ENCODE results near the gene RRBP1. TPM values are rescaled to one million over a fixed set of nuclear protein-coding genes. Genes with fewer than 3 reads are reported as not detected.
A peak's percentile ranks its signal among the peaks of the same experiment; 100 is the strongest.

Gene RRBP1
- total RNA-seq, 2 donors from 2014 or later: 191 to 212 TPM

GRCh38 chr20:17627101-17627955 is 54.7 kb downstream of the RRBP1 start:
- Histone ChIP-seq H3K4me3 (ENCODE audit: low read length) (no peak overlapping the region), H3K27ac (ENCODE audit: low read depth, low read length) (no peak overlapping the region), H3K9ac (ENCODE audit: extremely low read depth, low read length, poor library complexity, severe bottlenecking) (no peak overlapping the region), H3K27me3 (ENCODE audit: control insufficient read depth, insufficient read depth, low read length, poor library complexity, severe bottlenecking) (no peaks in the 10 kb centered on the region), H3K36me3 (ENCODE audit: control insufficient read depth, insufficient read depth, low read length) (peaks cover 96% of the 10 kb centered on the region), H3K4me1 (ENCODE audit: control insufficient read depth, insufficient read depth, low read length) (no peaks in the 10 kb centered on the region), H3K9me3 (ENCODE audit: control insufficient read depth, low read length) (no peaks in the 10 kb centered on the region)
- Mint-ChIP-seq H3K9me3 (no peaks in the 10 kb centered on the region), H3K4me1 (no peaks in the 10 kb centered on the region), H3K27me3 (ENCODE audit: insufficient read depth) (no peaks in the 10 kb centered on the region), H3K36me3 (ENCODE audit: low read depth) (peaks cover 68% of the 10 kb centered on the region), H3K27ac (peak overlapping the region; percentile 55), H3K4me3 (no peak overlapping the region)
- no peak for TF ChIP-seq CTCF (conservative IDR thresholded peaks at IDR 0.05)
- 91 to 92% methylated on average over 9 to 27 of the region's 27 CpGs for WGBS, 2 experiments (ENCODE audit: insufficient coverage in 1 of 2, insufficient read length in 1 of 2)
- no peak for DNase-seq

GRCh38 chr20:17626217-17627007 is 55.6 kb downstream of the RRBP1 start:
- DNase-seq: no peak
- Mint-ChIP-seq H3K27ac (peak overlapping the region; percentile 55), H3K27me3 (ENCODE audit: insufficient read depth) (no peaks in the 10 kb centered on the region), H3K36me3 (ENCODE audit: low read depth) (peaks cover 68% of the 10 kb centered on the region), H3K4me3 (no peak overlapping the region), H3K4me1 (no peaks in the 10 kb centered on the region), H3K9me3 (no peaks in the 10 kb centered on the region)
- no peak overlapping the region for H3K9ac ChIP-seq (ENCODE audit: extremely low read depth, low read length, poor library complexity, severe bottlenecking)
- no peaks in the 10 kb centered on the region for H3K9me3 ChIP-seq (ENCODE audit: control insufficient read depth, low read length)
- no peak overlapping the region for H3K4me3 ChIP-seq (ENCODE audit: low read length)
- TF ChIP-seq CTCF (conservative IDR thresholded peaks at IDR 0.05): no peak
- H3K27me3 ChIP-seq (ENCODE audit: control insufficient read depth, insufficient read depth, low read length, poor library complexity, severe bottlenecking): no peaks in the 10 kb centered on the region
- WGBS, 2 experiments (ENCODE audit: insufficient coverage in 1 of 2, insufficient read length in 1 of 2): 96 to 97% methylated on average over 10 to 18 of the region's 18 CpGs
- no peak overlapping the region for H3K27ac ChIP-seq (ENCODE audit: low read depth, low read length)
- H3K36me3 ChIP-seq (ENCODE audit: control insufficient read depth, insufficient read depth, low read length): peaks cover 95% of the 10 kb centered on the region
- no peaks in the 10 kb centered on the region for H3K4me1 ChIP-seq (ENCODE audit: control insufficient read depth, insufficient read depth, low read length)

- H3K4me3 ChIP-seq (ENCODE audit: low read length): no peak overlapping the region
- peaks cover 94% of the 10 kb centered on the region for H3K36me3 ChIP-seq (ENCODE audit: control insufficient read depth, insufficient read depth, low read length)
- H3K27ac Mint-ChIP-seq: peak overlapping the region; percentile 55
- no peak for TF ChIP-seq CTCF (conservative IDR thresholded peaks at IDR 0.05)
- H3K4me3 Mint-ChIP-seq: no peak overlapping the region
- no peak overlapping the region for H3K9ac ChIP-seq (ENCODE audit: extremely low read depth, low read length, poor library complexity, severe bottlenecking)
- no peaks in the 10 kb centered on the region for H3K9me3 ChIP-seq (ENCODE audit: control insufficient read depth, low read length)
- 95 to 97% methylated on average over 18 to 27 of the region's 27 CpGs for WGBS, 2 experiments (ENCODE audit: insufficient coverage in 1 of 2, insufficient read length in 1 of 2)
- DNase-seq: no peak
- H3K9me3 Mint-ChIP-seq: no peaks in the 10 kb centered on the region
- no peaks in the 10 kb centered on the region for H3K27me3 ChIP-seq (ENCODE audit: control insufficient read depth, insufficient read depth, low read length, poor library complexity, severe bottlenecking)
- H3K4me1 Mint-ChIP-seq: no peaks in the 10 kb centered on the region
- H3K4me1 ChIP-seq (ENCODE audit: control insufficient read depth, insufficient read depth, low read length): no peaks in the 10 kb centered on the region
- H3K27ac ChIP-seq (ENCODE audit: low read depth, low read length): no peak overlapping the region
- H3K27me3 Mint-ChIP-seq (ENCODE audit: insufficient read depth): no peaks in the 10 kb centered on the region
- peaks cover 62% of the 10 kb centered on the region for H3K36me3 Mint-ChIP-seq (ENCODE audit: low read depth)
These were observed 56.6 kb downstream of the RRBP1 start for GRCh38 chr20:17625246-17626051.

Measured in endodermal cell (in vitro differentiated cells).